ENCODE data around the gene MPND. TPM values are rescaled to one million over a fixed set of nuclear protein-coding genes. Genes with fewer than 3 reads are reported as not detected.
A peak's percentile ranks its signal among the peaks of the same experiment; 100 is the strongest.

Gene MPND
- total RNA-seq, 1 donor from 2014 or later = 25.2 TPM

DNA sequence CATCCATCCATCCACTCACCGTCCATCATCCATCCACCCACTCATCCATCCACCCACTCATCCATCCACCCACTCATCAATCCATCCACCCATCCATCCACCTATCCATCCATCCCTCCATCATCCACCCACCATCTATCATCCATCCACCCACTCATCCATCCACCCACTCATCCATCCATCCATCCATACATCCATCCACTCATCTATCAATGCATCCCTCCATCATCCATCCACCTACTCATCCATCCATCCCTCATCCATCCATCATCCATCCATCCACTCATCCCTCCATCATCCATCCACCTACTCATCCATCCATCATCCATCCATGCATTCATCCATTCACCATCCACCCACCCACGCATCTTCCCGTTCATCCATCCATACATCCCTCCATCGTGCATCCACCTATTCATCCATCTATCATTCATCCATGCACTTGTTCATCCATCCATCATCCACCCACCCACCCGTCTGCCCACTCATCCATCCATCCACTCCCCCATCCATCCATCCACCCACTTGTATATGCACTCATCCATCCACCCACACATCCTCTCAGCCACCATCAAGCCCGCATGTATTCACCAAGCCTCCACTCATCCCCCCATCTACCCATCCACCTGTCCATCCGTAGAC, 8.3 kb upstream of the MPND start:
- H3K4me3 Mint-ChIP-seq = no peak overlapping the region
- no peak for TF ChIP-seq CTCF (IDR thresholded peaks at IDR 0.05)
- intact Hi-C loops (cut with micrococcal nuclease) = no loop called here
- H3K36me3 Mint-ChIP-seq (ENCODE audit: low read depth) = no peaks in the 10 kb centered on the region
- H3K4me1 Mint-ChIP-seq = peaks cover 16% of the 10 kb centered on the region
- ChIA-PET POLR2A (no interaction called here), CTCF (no interaction called here)
- no peak for DNase-seq
- ATAC-seq (ENCODE audit: low read depth) = no peak
- H3K9me3 Mint-ChIP-seq = no peaks in the 10 kb centered on the region
- H3K27me3 Mint-ChIP-seq = no peaks in the 10 kb centered on the region
- no peak overlapping the region for H3K27ac Mint-ChIP-seq

GRCh38 chr19:4337906-4338440, 5.4 kb upstream of the MPND start:
- ChIA-PET POLR2A (no interaction called here), CTCF (interaction anchor here (1.2 to 1.5 kb wide), 2 partner anchors 15 to 198 kb away, joined by 3 to 7 read pairs; no protein-coding TSS in a partner anchor)
- H3K27ac Mint-ChIP-seq = peak overlapping the region; percentile 35
- peak overlapping the region; percentile 81 for H3K4me3 Mint-ChIP-seq
- no peak for TF ChIP-seq CTCF (IDR thresholded peaks at IDR 0.05)
- intact Hi-C loops (cut with micrococcal nuclease) = no loop called here
- no peaks in the 10 kb centered on the region for H3K27me3 Mint-ChIP-seq
- DNase-seq = no peak
- ATAC-seq (ENCODE audit: low read depth) = no peak
- H3K36me3 Mint-ChIP-seq (ENCODE audit: low read depth) = peaks cover under 1% of the 10 kb centered on the region
- H3K4me1 Mint-ChIP-seq = peaks cover 26% of the 10 kb centered on the region
- H3K9me3 Mint-ChIP-seq = no peaks in the 10 kb centered on the region

- no peak for TF ChIP-seq CTCF (IDR thresholded peaks at IDR 0.05)
- DNase-seq (no peak), ATAC-seq (ENCODE audit: low read depth) (no peak)
- Mint-ChIP-seq H3K27ac (peak within 1 kb of the TSS; percentile 35), H3K27me3 (no peaks in the 10 kb centered on the region), H3K9me3 (no peaks in the 10 kb centered on the region), H3K4me1 (peaks cover 29% of the 10 kb centered on the region), H3K4me3 (peak within 1 kb of the TSS; percentile 81), H3K36me3 (ENCODE audit: low read depth) (peaks cover 3% of the 10 kb centered on the region)
- intact Hi-C loops (cut with micrococcal nuclease) = no loop called here
- ChIA-PET CTCF (interaction anchor here (1.2 to 1.5 kb wide), 2 partner anchors 14 to 199 kb away, joined by 3 to 7 read pairs; no protein-coding TSS in a partner anchor), POLR2A (interaction anchor here (0.6 kb wide), 1 partner anchor 84 kb away, joined by 4 read pairs; no protein-coding TSS in a partner anchor)
Observed at GRCh38 chr19:4338441-4339355, 4.7 kb upstream of the MPND start, which contains the start of gene STAP2. Gene STAP2 (minus strand): TSS chr19:4338827. CDS start chr19:4338753, 74 bp downstream.

DNA sequence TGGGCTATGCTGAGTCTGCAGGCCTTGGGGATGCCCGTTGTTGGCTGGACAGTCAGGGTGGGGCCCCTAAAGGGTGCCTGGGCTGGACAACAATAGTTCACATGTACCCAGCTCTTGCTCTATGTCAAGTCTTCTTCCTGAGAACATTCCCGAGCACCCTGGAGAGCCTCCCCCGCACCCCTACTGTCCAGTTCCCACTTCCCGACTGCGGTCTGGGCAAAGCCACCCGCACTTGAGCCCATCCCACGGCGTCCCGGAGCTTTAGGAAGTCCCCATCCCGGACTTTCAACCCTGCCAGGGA, 1.1 kb upstream of the MPND start:
- POLR2A ChIA-PET = interaction anchor here (0.5 to 3.1 kb wide), 17 partner anchors 8 to 580 kb away, joined by 3 to 22 read pairs (median 7); partner anchors contain the start of genes CHAF1A, EEF2, HDGFL2 and MRPL54
- H3K27me3 Mint-ChIP-seq = no peaks in the 10 kb centered on the region
- H3K27ac Mint-ChIP-seq = peak overlapping the region; percentile 82

More for the DNA sequence above, 1.1 kb upstream of the MPND start:
- ATAC-seq (ENCODE audit: low read depth) (no peak), DNase-seq (no peak)
- Mint-ChIP-seq H3K36me3 (ENCODE audit: low read depth) (peaks cover 13% of the 10 kb centered on the region), H3K9me3 (no peaks in the 10 kb centered on the region), H3K4me1 (peaks cover 36% of the 10 kb centered on the region), H3K4me3 (peak overlapping the region; percentile 91)
- intact Hi-C loops (cut with micrococcal nuclease) = loop anchor here (1.0 to 2.0 kb wide), 5 partner anchors 14 to 579 kb away; partner anchors contain the start of genes MRPL54 and YJU2
- no peak for TF ChIP-seq CTCF (IDR thresholded peaks at IDR 0.05)
- CTCF ChIA-PET = interaction anchor here (1.0 to 2.7 kb wide), 3 partner anchors 10 to 26 kb away, joined by 3 to 22 read pairs (median 3); no protein-coding TSS in a partner anchor

Measured in activated B cell treated with CpG ODN at 0.5 μM for 24 hours (primary cell).